HepG2 (cell line): Measurements from ENCODE around the gene SNX2. TPM values are rescaled to one million over a fixed set of nuclear protein-coding genes. Genes with fewer than 3 reads are reported as not detected.
A peak's percentile ranks its signal among the peaks of the same experiment; 100 is the strongest.

Experiments used
- CAMTA2 ChIP-seq: sonication (generic); formaldehyde crosslinking; IDR thresholded peaks from 2 replicates; pipeline ENCODE4 v1.4.0; 2020; ENCODE audit warnings: mild to moderate bottlenecking, missing genetic modification reagents, borderline replicate concordance
- ETV6 ChIP-seq: sonication (generic); formaldehyde crosslinking; conservative IDR thresholded peaks from 2 replicates; pipeline ENCODE4 v1.4.0; 2020; ENCODE audit warnings: missing genetic modification reagents
- HDAC2 ChIP-seq: sonication (generic); formaldehyde crosslinking; IDR thresholded peaks from 2 replicates; pipeline ENCODE4 v1.4.0; 2020; ENCODE audit warnings: missing genetic modification reagents
- KMT2A ChIP-seq: sonication (generic); formaldehyde crosslinking; IDR thresholded peaks from 2 replicates; pipeline ENCODE4 v1.4.0; 2020; ENCODE audit warnings: missing genetic modification reagents
- RBFOX2 ChIP-seq: fragments of 200-400 bp; formaldehyde crosslinking; IDR thresholded peaks from 2 replicates; pipeline ENCODE4 v1.6.1; 2017; ENCODE audit warnings: low read depth, mild to moderate bottlenecking, low read length
- TEAD3 ChIP-seq: optimal IDR thresholded peaks from 2 replicates; pipeline ENCODE3; 2016; ENCODE audit warnings: borderline replicate concordance
- ZFAT ChIP-seq: sonication (generic); formaldehyde crosslinking; conservative IDR thresholded peaks from 2 replicates; pipeline ENCODE4 v1.8.1; 2023; ENCODE audit warnings: missing genetic modification reagents, inconsistent platforms
- ZFP1 ChIP-seq: IDR thresholded peaks from 2 replicates; pipeline ENCODE4 v1.6.1; 2016
- ZNF205 ChIP-seq: IDR thresholded peaks from 2 replicates; pipeline ENCODE4 v1.6.1; 2018; ENCODE audit warnings: missing biosample characterization, missing genetic modification reagents
- ZNF383 ChIP-seq: sonication (generic); formaldehyde crosslinking; IDR thresholded peaks from 2 replicates; pipeline ENCODE4 v1.4.0; 2020; ENCODE audit warnings: missing genetic modification reagents, mild to moderate bottlenecking, borderline replicate concordance
- ZNF782 ChIP-seq: sonication (generic); formaldehyde crosslinking; IDR thresholded peaks from 2 replicates; pipeline ENCODE4 v1.4.0; 2020; ENCODE audit warnings: missing genetic modification reagents, mild to moderate bottlenecking, borderline replicate concordance
- polyA plus RNA-seq, 8 experiments: library from polyadenylated mRNA; depleted of rRNA in 3 of 8; stranded (reverse) in 7 of 8; unstranded in 1 of 8; fragments of >200 nt; fragmentation: Illumina TruSeq in 4 of 8; extraction: Trizol in 4 of 8; gene quantifications; 2 replicates each; pipeline versions ENCODE4 v1.2.1 to v1.2.3, GENCODE V29; 2011 to 2016; ENCODE audit warnings: low read depth in 4 of 8, missing spikeins in 1 of 8, mixed read lengths in 1 of 8; ENCODE audit not compliant: insufficient read depth in 1 of 8
- total RNA-seq, 5 experiments: library from RNA; depleted of rRNA; stranded (reverse); fragments of >200 nt; fragmentation: Illumina TruSeq; extraction: Trizol; gene quantifications; 2 replicates each; pipeline ENCODE4 v1.2.3, GENCODE V29; 2016; ENCODE audit warnings: low read depth in 1 of 5
- TF ChIP-seq, protein P1 (sequence below): sonication (generic); formaldehyde crosslinking; IDR thresholded peaks from 2 replicates; pipeline ENCODE4 v1.4.0; 2020; ENCODE audit warnings: missing genetic modification reagents
- TF ChIP-seq, protein P2 (sequence below): IDR thresholded peaks from 2 replicates; pipeline ENCODE4 v1.6.1; 2016; ENCODE audit warnings: missing compliant biosample characterization, missing genetic modification reagents, borderline replicate concordance
- TF ChIP-seq, protein P3 (sequence below): sonication (generic); formaldehyde crosslinking; IDR thresholded peaks from 2 replicates; pipeline ENCODE4 v1.5.0; 2020; ENCODE audit warnings: mild to moderate bottlenecking, missing genetic modification reagents
- TF ChIP-seq, protein P4 (sequence below): sonication (generic); formaldehyde crosslinking; IDR thresholded peaks from 2 replicates; pipeline ENCODE4 v1.4.0; 2020; ENCODE audit warnings: missing genetic modification reagents
- TF ChIP-seq, protein P5 (sequence below): sonication (generic); formaldehyde crosslinking; IDR thresholded peaks from 2 replicates; pipeline ENCODE4 v1.4.0; 2020; ENCODE audit warnings: mild to moderate bottlenecking, low read depth, missing genetic modification reagents
- TF ChIP-seq, protein P6 (sequence below): sonication (generic); formaldehyde crosslinking; IDR thresholded peaks from 2 replicates; pipeline ENCODE4 v1.4.0; 2020; ENCODE audit warnings: mild to moderate bottlenecking, missing genetic modification reagents

SNX2 gene
- total and polyA plus RNA-seq, 2 of the 13 experiments (the other 11 are each of a cell fraction or from before 2014, with no cell fraction given): 26.4 to 78.8 TPM

- TF ChIP-seq, protein P1, sequence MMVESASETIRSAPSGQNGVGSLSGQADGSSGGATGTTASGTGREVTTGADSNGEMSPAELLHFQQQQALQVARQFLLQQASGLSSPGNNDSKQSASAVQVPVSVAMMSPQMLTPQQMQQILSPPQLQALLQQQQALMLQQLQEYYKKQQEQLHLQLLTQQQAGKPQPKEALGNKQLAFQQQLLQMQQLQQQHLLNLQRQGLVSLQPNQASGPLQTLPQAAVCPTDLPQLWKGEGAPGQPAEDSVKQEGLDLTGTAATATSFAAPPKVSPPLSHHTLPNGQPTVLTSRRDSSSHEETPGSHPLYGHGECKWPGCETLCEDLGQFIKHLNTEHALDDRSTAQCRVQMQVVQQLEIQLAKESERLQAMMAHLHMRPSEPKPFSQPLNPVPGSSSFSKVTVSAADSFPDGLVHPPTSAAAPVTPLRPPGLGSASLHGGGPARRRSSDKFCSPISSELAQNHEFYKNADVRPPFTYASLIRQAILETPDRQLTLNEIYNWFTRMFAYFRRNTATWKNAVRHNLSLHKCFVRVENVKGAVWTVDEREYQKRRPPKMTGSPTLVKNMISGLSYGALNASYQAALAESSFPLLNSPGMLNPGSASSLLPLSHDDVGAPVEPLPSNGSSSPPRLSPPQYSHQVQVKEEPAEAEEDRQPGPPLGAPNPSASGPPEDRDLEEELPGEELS (CRISPR knock-in tag): peak; percentile 30; the same call in 1 of the 2 replicates
- no peak for TF ChIP-seq ZFAT (CRISPR knock-in tag)
- peak; percentile 67 for TF ChIP-seq KMT2A
- TF ChIP-seq TEAD3 (CRISPR knock-in tag): peak; percentile 38
- no peak for TF ChIP-seq ZNF383 (CRISPR knock-in tag)
- TF ChIP-seq, protein P2, sequence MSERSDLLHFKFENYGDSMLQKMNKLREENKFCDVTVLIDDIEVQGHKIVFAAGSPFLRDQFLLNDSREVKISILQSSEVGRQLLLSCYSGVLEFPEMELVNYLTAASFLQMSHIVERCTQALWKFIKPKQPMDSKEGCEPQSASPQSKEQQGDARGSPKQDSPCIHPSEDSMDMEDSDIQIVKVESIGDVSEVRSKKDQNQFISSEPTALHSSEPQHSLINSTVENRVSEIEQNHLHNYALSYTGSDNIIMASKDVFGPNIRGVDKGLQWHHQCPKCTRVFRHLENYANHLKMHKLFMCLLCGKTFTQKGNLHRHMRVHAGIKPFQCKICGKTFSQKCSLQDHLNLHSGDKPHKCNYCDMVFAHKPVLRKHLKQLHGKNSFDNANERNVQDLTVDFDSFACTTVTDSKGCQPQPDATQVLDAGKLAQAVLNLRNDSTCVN (CRISPR knock-in tag): 0 out of 2 replicates have a peak, but pooled peaks have one; percentile 49
- no peak for TF ChIP-seq ZNF782 (CRISPR knock-in tag)
- TF ChIP-seq, protein P3, sequence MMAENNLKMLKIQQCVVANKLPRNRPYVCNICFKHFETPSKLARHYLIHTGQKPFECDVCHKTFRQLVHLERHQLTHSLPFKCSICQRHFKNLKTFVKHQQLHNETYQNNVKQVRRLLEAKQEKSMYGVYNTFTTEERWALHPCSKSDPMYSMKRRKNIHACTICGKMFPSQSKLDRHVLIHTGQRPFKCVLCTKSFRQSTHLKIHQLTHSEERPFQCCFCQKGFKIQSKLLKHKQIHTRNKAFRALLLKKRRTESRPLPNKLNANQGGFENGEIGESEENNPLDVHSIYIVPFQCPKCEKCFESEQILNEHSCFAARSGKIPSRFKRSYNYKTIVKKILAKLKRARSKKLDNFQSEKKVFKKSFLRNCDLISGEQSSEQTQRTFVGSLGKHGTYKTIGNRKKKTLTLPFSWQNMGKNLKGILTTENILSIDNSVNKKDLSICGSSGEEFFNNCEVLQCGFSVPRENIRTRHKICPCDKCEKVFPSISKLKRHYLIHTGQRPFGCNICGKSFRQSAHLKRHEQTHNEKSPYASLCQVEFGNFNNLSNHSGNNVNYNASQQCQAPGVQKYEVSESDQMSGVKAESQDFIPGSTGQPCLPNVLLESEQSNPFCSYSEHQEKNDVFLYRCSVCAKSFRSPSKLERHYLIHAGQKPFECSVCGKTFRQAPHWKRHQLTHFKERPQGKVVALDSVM (CRISPR knock-in tag): no peak
- TF ChIP-seq, protein P4, sequence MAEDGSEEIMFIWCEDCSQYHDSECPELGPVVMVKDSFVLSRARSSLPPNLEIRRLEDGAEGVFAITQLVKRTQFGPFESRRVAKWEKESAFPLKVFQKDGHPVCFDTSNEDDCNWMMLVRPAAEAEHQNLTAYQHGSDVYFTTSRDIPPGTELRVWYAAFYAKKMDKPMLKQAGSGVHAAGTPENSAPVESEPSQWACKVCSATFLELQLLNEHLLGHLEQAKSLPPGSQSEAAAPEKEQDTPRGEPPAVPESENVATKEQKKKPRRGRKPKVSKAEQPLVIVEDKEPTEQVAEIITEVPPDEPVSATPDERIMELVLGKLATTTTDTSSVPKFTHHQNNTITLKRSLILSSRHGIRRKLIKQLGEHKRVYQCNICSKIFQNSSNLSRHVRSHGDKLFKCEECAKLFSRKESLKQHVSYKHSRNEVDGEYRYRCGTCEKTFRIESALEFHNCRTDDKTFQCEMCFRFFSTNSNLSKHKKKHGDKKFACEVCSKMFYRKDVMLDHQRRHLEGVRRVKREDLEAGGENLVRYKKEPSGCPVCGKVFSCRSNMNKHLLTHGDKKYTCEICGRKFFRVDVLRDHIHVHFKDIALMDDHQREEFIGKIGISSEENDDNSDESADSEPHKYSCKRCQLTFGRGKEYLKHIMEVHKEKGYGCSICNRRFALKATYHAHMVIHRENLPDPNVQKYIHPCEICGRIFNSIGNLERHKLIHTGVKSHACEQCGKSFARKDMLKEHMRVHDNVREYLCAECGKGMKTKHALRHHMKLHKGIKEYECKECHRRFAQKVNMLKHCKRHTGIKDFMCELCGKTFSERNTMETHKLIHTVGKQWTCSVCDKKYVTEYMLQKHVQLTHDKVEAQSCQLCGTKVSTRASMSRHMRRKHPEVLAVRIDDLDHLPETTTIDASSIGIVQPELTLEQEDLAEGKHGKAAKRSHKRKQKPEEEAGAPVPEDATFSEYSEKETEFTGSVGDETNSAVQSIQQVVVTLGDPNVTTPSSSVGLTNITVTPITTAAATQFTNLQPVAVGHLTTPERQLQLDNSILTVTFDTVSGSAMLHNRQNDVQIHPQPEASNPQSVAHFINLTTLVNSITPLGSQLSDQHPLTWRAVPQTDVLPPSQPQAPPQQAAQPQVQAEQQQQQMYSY: no peak
- no peak for TF ChIP-seq ETV6
- TF ChIP-seq HDAC2: peak; percentile 41; the same call in 1 of the 2 replicates
- TF ChIP-seq, protein P5, sequence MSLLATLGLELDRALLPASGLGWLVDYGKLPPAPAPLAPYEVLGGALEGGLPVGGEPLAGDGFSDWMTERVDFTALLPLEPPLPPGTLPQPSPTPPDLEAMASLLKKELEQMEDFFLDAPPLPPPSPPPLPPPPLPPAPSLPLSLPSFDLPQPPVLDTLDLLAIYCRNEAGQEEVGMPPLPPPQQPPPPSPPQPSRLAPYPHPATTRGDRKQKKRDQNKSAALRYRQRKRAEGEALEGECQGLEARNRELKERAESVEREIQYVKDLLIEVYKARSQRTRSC: 0 out of 2 replicates have a peak, but pooled peaks have one; percentile 19
- TF ChIP-seq ZFP1: no peak
- TF ChIP-seq ZNF205 (CRISPR knock-in tag): 0 out of 2 replicates have a peak, but pooled peaks have one; percentile 14
- 0 out of 2 replicates have a peak, but pooled peaks have one; percentile 23 for TF ChIP-seq CAMTA2 (CRISPR knock-in tag)
- TF ChIP-seq, protein P6, sequence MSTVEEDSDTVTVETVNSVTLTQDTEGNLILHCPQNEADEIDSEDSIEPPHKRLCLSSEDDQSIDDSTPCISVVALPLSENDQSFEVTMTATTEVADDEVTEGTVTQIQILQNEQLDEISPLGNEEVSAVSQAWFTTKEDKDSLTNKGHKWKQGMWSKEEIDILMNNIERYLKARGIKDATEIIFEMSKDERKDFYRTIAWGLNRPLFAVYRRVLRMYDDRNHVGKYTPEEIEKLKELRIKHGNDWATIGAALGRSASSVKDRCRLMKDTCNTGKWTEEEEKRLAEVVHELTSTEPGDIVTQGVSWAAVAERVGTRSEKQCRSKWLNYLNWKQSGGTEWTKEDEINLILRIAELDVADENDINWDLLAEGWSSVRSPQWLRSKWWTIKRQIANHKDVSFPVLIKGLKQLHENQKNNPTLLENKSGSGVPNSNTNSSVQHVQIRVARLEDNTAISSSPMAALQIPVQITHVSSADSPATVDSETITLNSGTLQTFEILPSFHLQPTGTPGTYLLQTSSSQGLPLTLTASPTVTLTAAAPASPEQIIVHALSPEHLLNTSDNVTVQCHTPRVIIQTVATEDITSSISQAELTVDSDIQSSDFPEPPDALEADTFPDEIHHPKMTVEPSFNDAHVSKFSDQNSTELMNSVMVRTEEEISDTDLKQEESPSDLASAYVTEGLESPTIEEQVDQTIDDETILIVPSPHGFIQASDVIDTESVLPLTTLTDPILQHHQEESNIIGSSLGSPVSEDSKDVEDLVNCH: no peak
- peak; percentile 80 for TF ChIP-seq RBFOX2
These were observed at the start of gene SNX2 (continued) for GRCh38 chr5:122774861-122775549.
